IPS-18c (cell line): ENCODE measurements around the gene TLE4.
"Not testable (repeated sequence)": the region's sequence is repeated elsewhere in the genome, so short reads cannot be mapped to it uniquely, and the experiment has no call there.

ENCODE experiments used
- H3K4me3 ChIP-seq: 2 replicates; pipeline ENCODE4 v1.7.0; 2013; ENCODE audit warnings: low read depth, mild to moderate bottlenecking, low read length, moderate library complexity; ENCODE audit not compliant: insufficient read depth
- H3K9me3 ChIP-seq: one replicate; pipeline ENCODE4 v1.6.1; 2013; ENCODE audit warnings: mild to moderate bottlenecking, low read length, moderate library complexity; ENCODE audit not compliant: control insufficient read depth, insufficient read depth

The TLE4 gene

DNA sequence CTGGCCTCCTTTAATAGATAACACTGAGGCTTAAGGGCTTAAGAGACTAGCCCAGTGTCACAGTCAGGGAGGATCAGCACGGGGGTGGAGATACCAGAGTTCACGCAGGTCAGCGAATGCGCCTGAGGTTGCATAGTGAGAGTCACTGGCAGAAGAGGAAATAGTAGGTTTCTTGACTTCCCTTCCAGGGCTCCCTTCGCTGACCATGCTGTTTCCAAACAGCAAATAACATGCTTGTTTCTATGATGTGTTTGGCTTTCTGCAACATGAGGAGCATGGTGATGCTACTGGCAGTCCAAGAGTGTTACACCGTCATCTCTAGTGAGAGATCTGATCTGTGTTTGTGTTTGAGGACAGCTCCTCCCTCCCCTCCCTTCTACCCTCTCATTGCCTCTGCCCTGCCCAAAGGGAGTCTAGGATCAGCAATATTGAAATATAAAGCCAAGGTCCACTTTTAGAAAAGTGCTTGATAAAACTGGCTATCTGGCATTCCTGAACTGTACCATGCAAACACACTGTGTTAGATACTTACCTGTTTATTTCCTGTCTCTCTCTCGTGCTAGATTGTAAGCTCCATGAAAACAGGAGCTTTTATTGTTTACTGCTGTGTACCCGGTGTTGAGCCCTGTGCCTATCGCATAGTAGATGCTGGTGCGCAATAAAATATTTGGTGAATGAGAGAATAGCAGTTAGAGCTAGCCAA lies 12.3 kb downstream of the TLE4 start:
- no peaks in the 10 kb centered on the region for H3K9me3 ChIP-seq
- H3K4me3 ChIP-seq, result no peak overlapping the region

DNA sequence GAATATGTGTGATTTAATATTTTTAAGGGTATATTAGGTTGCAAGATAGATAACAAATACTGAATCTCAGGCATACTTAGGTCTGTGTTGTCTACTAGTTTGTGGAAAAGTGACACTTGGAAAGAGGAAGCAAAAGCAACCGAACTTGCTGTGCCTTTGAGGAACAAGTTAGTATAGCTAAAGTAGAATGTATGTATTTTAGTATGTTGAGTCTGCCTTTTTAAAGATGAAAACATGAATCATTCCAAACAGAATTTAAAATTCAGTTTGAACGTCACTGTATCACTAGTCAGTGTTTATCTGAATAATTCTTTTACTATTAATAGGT lies 12.9 kb downstream of the TLE4 start:
- H3K4me3 ChIP-seq, result no peak overlapping the region
- H3K9me3 ChIP-seq, result no peaks in the 10 kb centered on the region

DNA sequence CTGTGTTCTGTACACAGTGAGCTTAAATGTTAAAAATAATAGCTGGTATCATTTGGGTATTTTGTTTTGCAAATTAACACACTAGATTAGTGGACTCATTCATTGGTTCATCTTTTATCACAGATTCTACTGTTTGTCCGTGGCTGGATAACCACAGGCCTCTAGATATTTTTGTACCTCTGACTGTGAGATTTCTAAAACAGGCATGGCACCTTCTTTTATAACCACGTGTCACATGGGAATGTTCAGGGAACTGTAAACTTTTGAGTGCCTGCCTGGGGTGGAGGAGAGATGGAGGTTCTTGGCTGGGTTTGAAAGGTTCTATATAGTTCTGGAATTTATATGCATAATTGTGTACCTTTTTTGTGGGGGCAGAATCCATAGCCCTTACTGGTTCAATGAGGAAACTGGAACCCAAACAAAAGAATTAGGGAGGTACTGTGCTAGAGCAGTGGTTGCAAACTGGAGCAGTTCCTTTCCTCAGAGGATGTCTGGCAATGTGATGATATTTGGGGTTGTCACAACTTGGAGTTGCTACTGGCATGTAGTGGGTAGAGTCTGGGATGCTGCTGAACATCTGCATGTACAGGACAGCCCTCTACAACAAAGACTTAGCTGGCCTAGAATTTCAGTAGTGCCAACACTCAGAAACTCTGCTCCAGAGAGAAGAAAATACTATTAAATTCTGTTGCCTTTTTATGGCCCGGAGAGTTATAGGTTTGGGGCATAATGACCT lies 16.9 kb downstream of the TLE4 start:
- no peaks in the 10 kb centered on the region for H3K9me3 ChIP-seq
- H3K4me3 ChIP-seq, result no peak overlapping the region

DNA sequence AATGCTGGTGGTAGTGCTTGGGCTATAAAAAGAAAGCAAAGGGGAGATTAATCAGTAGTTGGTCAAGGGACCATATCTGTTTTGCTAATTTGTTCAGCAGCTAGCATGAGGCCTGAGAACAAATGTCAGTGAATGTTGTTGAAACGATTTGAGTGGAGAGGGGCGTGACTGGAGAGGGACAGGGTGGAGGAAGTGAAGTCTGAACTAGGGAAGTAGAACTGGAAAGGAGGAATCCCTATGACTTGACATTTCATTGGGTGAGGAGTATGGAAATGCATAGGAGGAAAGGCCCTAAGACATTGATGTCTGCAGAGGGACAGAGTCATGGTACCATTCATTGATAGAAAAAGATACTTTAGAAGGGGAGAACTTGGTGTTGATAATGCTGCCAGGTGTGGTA lies 19.7 kb downstream of the TLE4 start:
- Histone ChIP-seq H3K9me3 (no peaks in the 10 kb centered on the region), H3K4me3 (no peak overlapping the region)

DNA sequence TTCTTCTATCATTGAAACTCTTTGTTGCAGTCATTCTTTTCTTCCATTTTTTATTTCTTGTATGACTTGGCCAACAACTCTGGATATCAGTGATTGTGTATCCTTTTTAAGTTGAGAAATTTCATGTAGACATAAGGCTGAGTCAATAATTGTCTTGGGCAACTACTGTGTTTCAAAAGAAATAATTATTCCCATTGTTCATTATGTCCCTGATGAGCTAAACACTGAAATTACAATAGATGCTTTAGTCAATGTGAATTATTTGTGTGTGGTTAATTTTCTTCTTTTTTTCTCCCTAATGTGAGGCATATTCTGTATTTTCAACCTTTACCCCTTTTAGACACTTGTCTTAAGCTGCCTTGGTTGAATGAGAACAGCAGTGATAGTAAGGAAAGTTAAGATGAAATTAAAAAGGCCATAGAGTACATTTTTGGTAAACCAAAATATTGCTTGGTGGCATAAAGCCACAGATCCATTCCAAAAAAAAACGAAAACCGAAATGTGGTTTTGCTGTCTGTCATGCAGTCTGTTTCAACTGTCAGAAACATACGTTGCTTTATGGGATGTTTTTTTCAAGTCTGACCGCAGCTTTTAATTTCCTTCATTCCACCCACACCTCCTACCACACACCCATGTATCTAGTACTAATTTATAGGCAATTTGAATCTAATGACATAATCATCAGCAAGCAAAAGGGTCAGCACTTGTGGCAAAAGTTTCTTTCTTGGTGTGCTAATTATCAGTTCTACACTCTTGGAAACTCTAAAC lies 21.1 kb downstream of the TLE4 start:
- Histone ChIP-seq H3K9me3 (no peaks in the 10 kb centered on the region), H3K4me3 (no peak overlapping the region)

DNA sequence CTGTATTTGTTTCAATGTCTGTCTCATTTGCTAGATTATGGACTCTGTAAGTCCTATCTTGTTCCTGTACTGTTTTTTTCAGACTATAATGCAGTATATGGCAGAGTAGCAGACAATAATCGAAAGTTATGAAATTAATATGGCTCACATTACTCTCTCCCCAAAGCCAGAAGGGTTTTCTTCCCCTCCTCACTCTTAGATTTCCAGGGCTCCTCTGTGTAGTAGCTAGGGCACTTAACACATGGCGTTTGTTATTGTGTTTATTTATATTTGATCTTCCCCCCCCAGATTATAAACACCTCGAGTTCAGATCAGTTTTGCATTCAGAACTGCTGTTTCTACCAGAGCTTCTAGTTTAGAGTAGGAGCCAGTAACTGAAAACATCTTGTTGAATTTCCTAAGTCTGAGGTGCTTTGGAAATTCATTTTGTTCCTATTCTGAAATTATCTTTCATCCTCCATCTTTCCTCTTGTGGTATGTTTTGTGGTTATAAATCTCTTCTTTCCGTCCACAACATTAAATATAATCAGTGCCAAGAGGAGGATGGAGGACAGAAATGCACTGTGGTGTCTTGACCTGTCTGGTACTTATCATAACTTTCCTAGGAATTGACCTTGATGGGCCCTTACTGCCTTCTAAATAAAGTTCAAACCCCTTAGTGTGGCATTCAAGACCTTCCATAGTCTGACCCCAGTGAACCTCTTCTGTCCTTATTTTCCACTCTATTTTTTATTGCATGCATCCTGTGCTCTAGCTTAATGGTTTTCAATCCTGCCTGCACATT lies 27.0 kb downstream of the TLE4 start:
- Histone ChIP-seq H3K4me3 (no peak overlapping the region), H3K9me3 (peaks cover 2% of the 10 kb centered on the region)

DNA sequence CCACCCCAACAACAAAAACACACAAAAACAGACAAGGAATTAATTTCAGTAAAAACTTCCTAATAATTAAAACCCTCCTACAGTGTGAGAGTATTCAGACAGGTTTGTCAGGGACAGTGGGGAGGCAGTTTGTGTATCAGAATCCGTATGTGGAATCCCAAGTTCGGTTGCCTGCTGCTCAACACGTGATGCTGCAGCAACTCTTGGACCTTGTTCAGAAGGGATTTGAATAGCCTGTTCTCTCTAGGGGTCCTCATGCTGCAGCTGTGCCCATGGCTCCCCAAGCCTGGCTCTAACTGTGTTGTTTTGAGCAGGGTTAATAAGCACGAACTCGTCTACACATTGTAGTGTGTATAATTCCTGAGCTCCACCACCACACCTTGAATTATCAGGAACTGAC lies 28.7 kb downstream of the TLE4 start:
- H3K4me3 ChIP-seq, result no peak overlapping the region
- H3K9me3 ChIP-seq, result peaks cover 2% of the 10 kb centered on the region

DNA sequence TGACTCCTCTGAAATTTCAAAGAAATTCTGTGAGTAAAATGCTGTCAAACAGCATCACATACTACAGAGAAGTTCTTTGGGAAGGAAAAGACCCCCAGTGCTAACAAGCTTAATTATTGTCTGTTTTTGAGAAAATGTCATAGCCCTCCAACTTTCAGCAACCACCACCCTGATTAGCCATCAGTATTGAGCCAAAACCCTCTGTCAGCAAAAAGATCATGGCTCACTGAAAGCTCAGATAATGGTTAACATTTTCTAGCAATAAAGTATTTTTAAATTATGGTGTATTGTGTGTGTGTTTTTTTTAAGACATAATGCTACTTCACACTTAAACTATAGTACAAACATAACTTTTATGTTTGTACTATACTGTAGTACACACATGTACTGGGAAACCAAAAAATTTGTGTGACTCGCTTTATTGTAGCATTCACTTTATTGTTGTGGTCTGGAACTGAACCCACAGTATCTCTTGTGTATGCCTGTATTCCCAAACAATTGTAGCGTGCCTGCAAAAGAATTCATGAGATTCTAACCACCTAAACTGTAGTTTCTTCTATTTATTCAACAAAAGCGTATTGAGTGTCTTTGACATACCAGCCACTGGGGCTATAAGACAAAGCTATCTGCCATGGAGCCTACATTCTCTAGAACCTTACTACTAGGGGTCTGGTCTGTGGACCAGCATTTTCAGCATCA lies 31.6 kb downstream of the TLE4 start:
- H3K4me3 ChIP-seq, result no peak overlapping the region
- H3K9me3 ChIP-seq, result peaks cover 2% of the 10 kb centered on the region

DNA sequence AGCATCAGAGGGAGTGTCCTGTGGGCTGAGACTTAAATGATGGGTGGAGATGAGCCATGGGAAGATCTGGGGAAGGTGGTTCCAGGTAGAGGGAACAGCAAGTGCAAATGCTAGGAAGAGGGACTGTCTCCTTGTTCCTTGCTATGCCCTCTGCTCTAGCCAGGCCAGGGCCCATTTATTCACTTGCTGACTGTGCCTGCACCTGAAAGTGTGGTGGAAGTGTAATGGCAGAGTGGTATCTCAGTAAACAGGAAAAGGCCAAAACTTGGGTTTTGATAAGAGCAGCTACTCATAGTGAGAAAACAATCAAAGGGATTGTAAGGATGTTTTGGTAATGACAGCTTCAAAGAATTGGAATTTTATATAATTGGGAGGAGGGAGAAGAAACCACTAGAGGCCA lies 32.4 kb downstream of the TLE4 start:
- no peak overlapping the region for H3K4me3 ChIP-seq

DNA sequence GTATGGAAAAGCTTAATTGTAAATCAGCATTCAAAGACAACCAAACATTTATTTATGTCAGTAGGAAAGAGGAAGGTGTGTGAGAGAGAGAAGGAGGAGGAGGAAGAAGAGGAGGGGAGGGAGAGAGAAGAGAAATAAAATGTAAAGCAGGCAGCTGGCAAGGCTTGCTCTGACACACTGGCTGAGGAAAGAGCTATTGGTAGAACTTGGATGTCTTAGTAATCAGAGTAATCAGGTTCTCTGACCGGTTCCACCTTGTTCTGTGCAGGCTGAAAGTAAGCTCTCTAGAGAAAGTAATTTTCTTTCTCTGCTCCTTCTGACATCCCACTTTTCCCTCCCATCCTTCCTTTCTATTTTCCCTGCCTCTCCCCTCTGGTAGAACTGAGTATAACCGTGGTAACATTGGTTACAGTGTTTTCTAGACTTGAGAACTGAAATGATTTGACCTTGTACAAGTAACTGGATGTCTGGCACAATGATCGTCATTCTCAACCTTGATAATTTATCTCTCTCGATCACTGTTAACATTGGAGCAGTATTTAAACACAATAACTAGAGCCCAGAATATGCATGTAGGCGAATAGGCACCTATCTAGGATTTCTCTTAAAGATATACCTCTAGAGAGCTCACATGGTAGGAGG lies 33.3 kb downstream of the TLE4 start:
- Histone ChIP-seq H3K9me3 (peaks cover 2% of the 10 kb centered on the region), H3K4me3 (no peak overlapping the region)

More for the DNA sequence above, 32.4 kb downstream of the TLE4 start:
- H3K9me3 ChIP-seq, result peaks cover 2% of the 10 kb centered on the region

DNA sequence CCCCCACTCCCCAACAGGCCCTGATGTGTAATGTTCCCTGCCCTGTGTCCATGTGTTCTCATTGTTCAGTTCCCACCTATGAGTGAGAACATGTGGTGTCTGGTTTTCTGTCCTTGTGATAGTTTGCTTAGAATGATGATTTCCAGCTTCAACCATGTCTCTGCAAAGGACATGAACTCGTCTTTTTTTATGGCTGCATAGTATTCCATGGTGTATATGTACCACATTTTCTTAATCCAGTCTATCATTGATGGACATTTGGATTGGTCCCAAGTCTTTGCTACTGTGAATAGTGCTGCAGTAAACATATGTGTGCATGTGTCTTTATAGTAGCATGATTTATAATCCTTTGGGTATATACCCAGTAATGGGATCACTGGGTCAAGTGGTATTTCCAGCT lies 34.8 kb downstream of the TLE4 start:
- H3K9me3 ChIP-seq, H3K4me3 ChIP-seq: not testable (repeated sequence)

DNA sequence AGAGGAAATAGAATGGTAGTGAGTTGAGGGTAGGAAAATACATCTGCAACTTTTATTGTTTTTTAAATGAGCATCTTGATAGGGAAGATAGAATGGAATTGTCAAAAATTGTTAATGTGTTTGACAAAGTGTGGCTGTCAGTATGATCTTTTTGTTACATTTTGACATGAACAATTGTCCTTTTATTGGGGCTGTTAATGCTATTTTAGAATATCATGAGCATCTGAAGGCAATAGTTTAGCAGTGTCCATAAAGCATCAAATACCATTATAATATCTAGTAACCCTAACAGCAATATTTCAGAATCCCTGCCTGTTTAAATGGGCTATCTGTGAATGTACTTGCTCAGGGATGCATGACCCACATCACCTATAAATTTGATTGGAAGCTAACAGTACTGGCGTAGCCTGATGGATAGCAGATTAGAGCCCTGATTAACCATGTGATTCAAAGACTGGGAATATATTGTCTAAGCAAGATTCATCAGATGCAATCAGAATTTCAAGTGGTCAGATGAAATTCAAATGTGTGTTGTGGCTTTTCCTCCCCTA lies 37.8 kb downstream of the TLE4 start:
- H3K9me3 ChIP-seq, result no peaks in the 10 kb centered on the region
- no peak overlapping the region for H3K4me3 ChIP-seq

DNA sequence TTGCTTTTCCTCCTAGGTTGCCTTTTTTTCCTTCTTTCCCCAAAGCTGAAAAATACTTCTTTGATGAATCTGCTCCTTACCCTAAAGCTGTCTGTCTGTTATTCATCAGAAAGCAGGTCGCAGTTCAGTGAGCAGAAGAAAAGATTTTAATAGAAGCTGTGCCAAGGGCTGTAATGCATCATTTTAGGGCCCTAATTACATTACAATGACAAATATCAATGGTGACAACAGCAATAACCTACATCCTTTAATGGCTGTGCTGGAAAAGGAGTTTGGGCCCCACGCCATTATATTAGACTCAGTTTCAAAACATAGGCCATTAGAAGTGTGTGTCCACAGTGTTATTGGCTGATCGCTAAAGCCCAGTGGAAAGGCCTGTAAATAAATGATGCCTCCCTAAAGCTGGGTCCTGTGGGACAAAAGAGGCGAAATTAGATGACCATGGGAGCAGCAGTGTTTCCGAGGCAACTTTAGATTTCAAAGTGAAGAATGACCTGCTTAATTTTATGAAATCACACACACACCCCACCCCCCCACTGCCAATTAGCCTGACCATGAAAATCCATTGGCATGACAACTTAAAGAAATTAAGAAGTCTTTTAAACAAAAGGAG lies 38.4 kb downstream of the TLE4 start:
- Histone ChIP-seq H3K9me3 (no peaks in the 10 kb centered on the region), H3K4me3 (no peak overlapping the region)

DNA sequence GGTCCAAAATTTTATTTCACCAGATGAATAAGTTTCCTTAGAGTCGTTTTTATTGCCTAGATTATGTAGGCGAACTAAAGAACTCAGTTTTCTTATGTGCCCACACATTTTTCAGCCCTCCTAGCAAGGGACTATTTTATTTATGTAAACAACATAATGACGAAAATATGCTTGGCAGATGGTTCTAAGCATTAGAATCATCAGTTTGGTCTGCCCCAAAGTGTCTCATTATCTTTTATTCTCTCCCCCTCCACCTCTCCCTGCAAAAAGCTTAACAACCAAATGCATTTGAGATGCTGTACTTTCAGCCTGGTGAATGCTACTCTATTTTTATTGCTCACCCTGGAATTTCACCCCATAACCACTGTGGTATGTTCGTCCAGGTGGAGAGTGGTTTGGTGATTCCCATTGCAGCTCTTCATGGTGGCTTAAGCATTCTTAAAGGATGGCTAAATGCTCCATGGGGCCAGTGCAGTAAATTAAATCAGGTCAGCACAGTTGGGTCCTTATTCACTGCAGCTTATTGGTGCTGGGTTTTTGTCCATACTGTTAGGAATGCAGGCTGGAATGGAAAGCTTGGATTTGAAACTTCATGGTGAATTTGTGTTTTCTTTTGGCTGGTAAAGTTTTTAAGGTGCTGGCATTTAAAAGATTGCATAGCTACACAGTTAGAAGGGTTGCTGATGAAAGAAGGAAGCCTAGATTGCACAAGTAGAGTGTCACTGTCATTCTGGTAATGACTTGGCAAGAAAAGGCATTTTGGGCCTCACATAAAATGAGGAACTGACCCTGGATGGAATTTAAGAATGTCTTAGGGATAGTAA lies 39.2 kb downstream of the TLE4 start:
- no peak overlapping the region for H3K4me3 ChIP-seq
- H3K9me3 ChIP-seq, result no peaks in the 10 kb centered on the region

DNA sequence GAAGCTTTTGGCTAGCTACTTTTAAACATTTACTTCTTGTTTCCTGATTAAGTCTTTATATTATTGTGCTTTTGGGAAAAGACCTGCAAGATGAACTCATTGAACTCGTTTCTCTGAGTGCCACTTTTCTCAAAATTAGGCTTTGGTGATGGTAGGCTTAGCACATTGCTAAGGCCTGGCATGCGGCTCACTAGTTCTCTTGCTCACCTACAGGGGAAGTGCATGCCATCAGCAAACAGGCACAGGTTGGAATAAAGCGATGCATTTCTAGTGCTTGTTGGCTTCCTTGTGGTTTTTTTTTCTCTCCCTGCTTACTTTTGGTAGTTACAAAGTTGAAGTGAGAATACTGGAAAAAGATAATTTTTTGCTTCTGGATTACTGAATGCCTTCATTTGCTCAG lies 41.4 kb downstream of the TLE4 start:
- no peaks in the 10 kb centered on the region for H3K9me3 ChIP-seq
- H3K4me3 ChIP-seq, result no peak overlapping the region
